Endothelial cell of umbilical vein (primary cell): ENCODE results near the gene MAG.

Experiments used
- EZH2 ChIP-seq: IDR thresholded peaks from 2 replicates; pipeline ENCODE4 v1.6.1; 2012; ENCODE audit warnings: borderline replicate concordance, low read depth, mild to moderate bottlenecking, moderate library complexity, low read length, inconsistent platforms; ENCODE audit not compliant: severe bottlenecking
- JUN ChIP-seq: IDR thresholded peaks from 2 replicates; pipeline ENCODE4 v1.6.1; 2011; ENCODE audit warnings: borderline replicate concordance, low read depth; ENCODE audit not compliant: insufficient read length, insufficient read depth
- MYC ChIP-seq: IDR thresholded peaks from one replicate; pipeline ENCODE4 v1.6.1; 2011; ENCODE audit warnings: mild to moderate bottlenecking, low read depth, low read length
- POLR2A ChIP-seq: IDR thresholded peaks from 2 replicates; pipeline ENCODE4 v1.6.1; 2012; ENCODE audit warnings: low read depth, mild to moderate bottlenecking, control low read depth, low read length
- POLR2AphosphoS5 ChIP-seq: IDR thresholded peaks from 2 replicates; pipeline ENCODE4 v1.6.1; 2012; ENCODE audit warnings: low read depth, mild to moderate bottlenecking, control low read depth, low read length, moderate library complexity; ENCODE audit not compliant: insufficient read depth
- TF ChIP-seq, protein P1 (sequence below), 2 donors: IDR thresholded peaks; 1 replicate in 1 of 2; 2 replicates in 1 of 2; pipeline ENCODE4 v1.5.1; 2011; ENCODE audit warnings: low read length in 2 of 2, mild to moderate bottlenecking in 2 of 2, moderate library complexity in 2 of 2, control low read depth in 1 of 2, inconsistent platforms in 1 of 2, low read depth in 1 of 2; ENCODE audit not compliant: insufficient read depth in 1 of 2; ENCODE audit errors: extremely low read depth in 1 of 2
- TF ChIP-seq, protein P2 (sequence below): IDR thresholded peaks from 2 replicates; pipeline ENCODE4 v1.6.1; 2011; ENCODE audit not compliant: insufficient read depth, insufficient read length

GRCh38 chr19:35360880-35361420, 69.0 kb downstream of the MAG start:
- TF ChIP-seq, protein P1, sequence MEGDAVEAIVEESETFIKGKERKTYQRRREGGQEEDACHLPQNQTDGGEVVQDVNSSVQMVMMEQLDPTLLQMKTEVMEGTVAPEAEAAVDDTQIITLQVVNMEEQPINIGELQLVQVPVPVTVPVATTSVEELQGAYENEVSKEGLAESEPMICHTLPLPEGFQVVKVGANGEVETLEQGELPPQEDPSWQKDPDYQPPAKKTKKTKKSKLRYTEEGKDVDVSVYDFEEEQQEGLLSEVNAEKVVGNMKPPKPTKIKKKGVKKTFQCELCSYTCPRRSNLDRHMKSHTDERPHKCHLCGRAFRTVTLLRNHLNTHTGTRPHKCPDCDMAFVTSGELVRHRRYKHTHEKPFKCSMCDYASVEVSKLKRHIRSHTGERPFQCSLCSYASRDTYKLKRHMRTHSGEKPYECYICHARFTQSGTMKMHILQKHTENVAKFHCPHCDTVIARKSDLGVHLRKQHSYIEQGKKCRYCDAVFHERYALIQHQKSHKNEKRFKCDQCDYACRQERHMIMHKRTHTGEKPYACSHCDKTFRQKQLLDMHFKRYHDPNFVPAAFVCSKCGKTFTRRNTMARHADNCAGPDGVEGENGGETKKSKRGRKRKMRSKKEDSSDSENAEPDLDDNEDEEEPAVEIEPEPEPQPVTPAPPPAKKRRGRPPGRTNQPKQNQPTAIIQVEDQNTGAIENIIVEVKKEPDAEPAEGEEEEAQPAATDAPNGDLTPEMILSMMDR (IDR thresholded peaks at IDR 0.05; ENCODE audit: extremely low read depth in 1 of 2, insufficient read depth in 1 of 2, low read depth in 1 of 2, low read length in 2 of 2) = no peak
- TF ChIP-seq, protein P2, sequence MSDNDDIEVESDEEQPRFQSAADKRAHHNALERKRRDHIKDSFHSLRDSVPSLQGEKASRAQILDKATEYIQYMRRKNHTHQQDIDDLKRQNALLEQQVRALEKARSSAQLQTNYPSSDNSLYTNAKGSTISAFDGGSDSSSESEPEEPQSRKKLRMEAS = no peak
- TF ChIP-seq POLR2AphosphoS5 (no peak), EZH2 (no peak), POLR2A (no peak), JUN (no peak), MYC (no peak)
